Measurements from ENCODE around the gene NKX6-1. TPM values are rescaled to one million over a fixed set of nuclear protein-coding genes. Genes with fewer than 3 reads are reported as not detected.

NKX6-1 gene
- polyA plus RNA-seq, 3 donors, result not detected

GRCh38 chr4:84527391-84527790 lies 28.3 kb upstream of the NKX6-1 start:
- H3K36me3 Mint-ChIP-seq, result no peaks in the 10 kb centered on the region
- H3K9me3 Mint-ChIP-seq, result peaks cover 0 to 8% (median 1%) of the 10 kb centered on the region in 7 donors
- H3K27ac ChIP-seq (ENCODE audit: low read depth in 1 of 2, low read length in 2 of 2), result no peak overlapping the region
- H3K4me1 Mint-ChIP-seq, result peaks cover 2% of the 10 kb centered on the region
- peaks cover 5 to 6% of the 10 kb centered on the region in 2 donors for H3K27me3 ChIP-seq (ENCODE audit: control insufficient read depth in 2 of 2, insufficient read depth in 2 of 2, low read length in 2 of 2)
- intact Hi-C loops (cut with micrococcal nuclease), result no loop called here
- H3K4me1 ChIP-seq (ENCODE audit: control insufficient read depth in 1 of 2, insufficient read depth in 2 of 2, low read length in 2 of 2), result no peaks in the 10 kb centered on the region
- no peak overlapping the region for H3K4me2 ChIP-seq (replicated peaks; ENCODE audit: extremely low read depth, low read length, poor library complexity, severe bottlenecking)
- TF ChIP-seq CTCF (IDR thresholded peaks at IDR 0.05), result no peak
- no peak overlapping the region for H2AFZ ChIP-seq (ENCODE audit: insufficient read depth, low read depth, low read length, poor library complexity, severe bottlenecking)
- H3K9ac ChIP-seq (ENCODE audit: insufficient read depth, low read length, poor library complexity, severe bottlenecking), result no peak overlapping the region
- no peak overlapping the region for H3K27ac Mint-ChIP-seq
- no peaks in the 10 kb centered on the region for H3K36me3 ChIP-seq (replicated peaks in 1 of 2; ENCODE audit: control insufficient read depth in 1 of 2, insufficient read depth in 2 of 2, low read length in 2 of 2)
- no peak overlapping the region for H3K4me3 ChIP-seq (replicated peaks in 1 of 3; ENCODE audit: low read depth in 2 of 3, low read length in 3 of 3)
- H3K79me2 ChIP-seq (ENCODE audit: insufficient read depth, low read length), result no peaks in the 10 kb centered on the region
- no peaks in the 10 kb centered on the region for H4K20me1 ChIP-seq (ENCODE audit: insufficient read depth, low read length)
- H3K9me3 ChIP-seq (replicated peaks in 1 of 2; ENCODE audit: control insufficient read depth in 1 of 2, insufficient read depth in 1 of 2, low read length in 2 of 2), result no peaks in the 10 kb centered on the region
- H3K27me3 Mint-ChIP-seq (ENCODE audit: low read depth in 3 of 3), result peaks cover 11 to 37% (median 14%) of the 10 kb centered on the region in 3 donors
- no peak for DNase-seq
- H3K4me3 Mint-ChIP-seq, result no peak overlapping the region

GRCh38 chr4:84515075-84515474 lies 16.0 kb upstream of the NKX6-1 start:
- H3K4me2 ChIP-seq (replicated peaks; ENCODE audit: extremely low read depth, low read length, poor library complexity, severe bottlenecking), result no peak overlapping the region
- H3K4me3 ChIP-seq (replicated peaks in 1 of 3; ENCODE audit: low read depth in 2 of 3, low read length in 3 of 3), result no peak overlapping the region
- H3K27me3 Mint-ChIP-seq (ENCODE audit: low read depth in 3 of 3), result peaks cover 22 to 58% (median 31%) of the 10 kb centered on the region in 3 donors
- no peaks in the 10 kb centered on the region for H3K36me3 Mint-ChIP-seq
- H4K20me1 ChIP-seq (ENCODE audit: insufficient read depth, low read length), result no peaks in the 10 kb centered on the region
- TF ChIP-seq CTCF (IDR thresholded peaks at IDR 0.05), result no peak
- whole genome bisulfite sequencing (ENCODE audit: insufficient coverage), result no CpG with 5 or more reads among the region's 2 CpGs
- H3K4me3 Mint-ChIP-seq, result no peak overlapping the region
- no peak for DNase-seq
- H3K4me1 Mint-ChIP-seq, result no peaks in the 10 kb centered on the region
- no peaks in the 10 kb centered on the region for H3K4me1 ChIP-seq (ENCODE audit: control insufficient read depth in 1 of 2, insufficient read depth in 2 of 2, low read length in 2 of 2)
- no peak overlapping the region for H2AFZ ChIP-seq (ENCODE audit: insufficient read depth, low read depth, low read length, poor library complexity, severe bottlenecking)
- no peak overlapping the region for H3K9ac ChIP-seq (ENCODE audit: insufficient read depth, low read length, poor library complexity, severe bottlenecking)
- H3K9me3 ChIP-seq (replicated peaks in 1 of 2; ENCODE audit: control insufficient read depth in 1 of 2, insufficient read depth in 1 of 2, low read length in 2 of 2), result no peaks in the 10 kb centered on the region
- peaks cover 45 to 46% of the 10 kb centered on the region in 2 donors for H3K27me3 ChIP-seq (ENCODE audit: control insufficient read depth in 2 of 2, insufficient read depth in 2 of 2, low read length in 2 of 2)
- intact Hi-C loops (cut with micrococcal nuclease), result no loop called here
- H3K36me3 ChIP-seq (replicated peaks in 1 of 2; ENCODE audit: control insufficient read depth in 1 of 2, insufficient read depth in 2 of 2, low read length in 2 of 2), result no peaks in the 10 kb centered on the region
- peaks cover 0 to 4% (median 0%) of the 10 kb centered on the region in 7 donors for H3K9me3 Mint-ChIP-seq
- no peak overlapping the region for H3K27ac ChIP-seq (ENCODE audit: low read depth in 1 of 2, low read length in 2 of 2)
- H3K79me2 ChIP-seq (ENCODE audit: insufficient read depth, low read length), result no peaks in the 10 kb centered on the region
- H3K27ac Mint-ChIP-seq, result no peak overlapping the region
